GM15510 (cell line): ENCODE data around the gene RHBDL1.
A peak's percentile ranks its signal among the peaks of the same experiment; 100 is the strongest.

Experiments used
- POLR2A ChIP-seq: IDR thresholded peaks from 3 replicates; pipeline ENCODE4 v1.6.1; 2011; ENCODE audit warnings: borderline replicate concordance; ENCODE audit not compliant: insufficient read length; ENCODE audit errors: extremely low read depth

The RHBDL1 gene

GRCh38 chr16:718389-718788 lies 42.9 kb downstream of the RHBDL1 start:
- no peak for TF ChIP-seq POLR2A

- no peak for TF ChIP-seq POLR2A
These were observed 43.5 kb downstream of the RHBDL1 start for GRCh38 chr16:718922-719321.

GRCh38 chr16:719815-720446 lies 44.5 kb downstream of the RHBDL1 start:
- TF ChIP-seq POLR2A: no peak

GRCh38 chr16:720447-720989 lies 45.0 kb downstream of the RHBDL1 start:
- TF ChIP-seq POLR2A: no peak

- peak; percentile 96 for TF ChIP-seq POLR2A
These were observed 45.7 kb downstream of the RHBDL1 start, which contains the start of gene ANTKMT for GRCh38 chr16:720990-721764. Gene ANTKMT (plus strand): TSS chr16:721146. CDS start chr16:721275, 129 bp downstream.

- TF ChIP-seq POLR2A: no peak
These were observed 46.5 kb downstream of the RHBDL1 start for GRCh38 chr16:721765-722540.

GRCh38 chr16:722835-723633 lies 47.6 kb downstream of the RHBDL1 start:
- peak; percentile 14 for TF ChIP-seq POLR2A

GRCh38 chr16:723695-724094 lies 48.2 kb downstream of the RHBDL1 start:
- TF ChIP-seq POLR2A: no peak

GRCh38 chr16:724188-725040 lies 48.9 kb downstream of the RHBDL1 start:
- peak; percentile 11 for TF ChIP-seq POLR2A

GRCh38 chr16:725041-725376 lies 49.5 kb downstream of the RHBDL1 start:
- TF ChIP-seq POLR2A: no peak

GRCh38 chr16:725463-726187 lies 50.2 kb downstream of the RHBDL1 start:
- no peak for TF ChIP-seq POLR2A

GRCh38 chr16:726188-726437 lies 50.6 kb downstream of the RHBDL1 start:
- TF ChIP-seq POLR2A: no peak
